ENCODE measurements around the gene LRRFIP2. TPM values are rescaled to one million over a fixed set of nuclear protein-coding genes. Genes with fewer than 3 reads are reported as not detected.

Gene LRRFIP2
- total RNA-seq, 1 experiment from 2014 or later: 47.1 TPM

GRCh38 chr3:37118163-37118562 is 56.2 kb downstream of the LRRFIP2 start:
- CTCF ChIA-PET: no interaction called here

GRCh38 chr3:37117548-37117947 is 56.8 kb downstream of the LRRFIP2 start:
- no peak overlapping the region for H3K4me3 Mint-ChIP-seq (ENCODE audit: unreplicated experiment)
- no peaks in the 10 kb centered on the region for H3K27me3 ChIP-seq (replicated peaks; ENCODE audit: control insufficient read depth, insufficient read depth, low read length)
- H3K9me3 Mint-ChIP-seq (ENCODE audit: unreplicated experiment): no peaks in the 10 kb centered on the region
- H3K4me1 ChIP-seq: no peaks in the 10 kb centered on the region
- H3K4me3 ChIP-seq (ENCODE audit: low read depth, low read length): no peak overlapping the region
- no peaks in the 10 kb centered on the region for H3K9me3 ChIP-seq
- POLR2A ChIA-PET: no interaction called here
- no peaks in the 10 kb centered on the region for H3K27me3 Mint-ChIP-seq (ENCODE audit: insufficient read depth, unreplicated experiment)
- intact Hi-C loops (cut with micrococcal nuclease; ENCODE audit: unreplicated experiment): no loop called here
- BruUV-seq (replicated peaks): no TSS peak
- TF ChIP-seq CTCF (IDR thresholded peaks at IDR 0.05; ENCODE audit: insufficient read depth in 1 of 2, low read depth in 1 of 2, low read length in 1 of 2, severe bottlenecking in 1 of 2, unreplicated experiment in 1 of 2): no peak
- H3K27ac Mint-ChIP-seq (ENCODE audit: unreplicated experiment): no peak overlapping the region
- CTCF ChIA-PET: no interaction called here
- H3K36me3 Mint-ChIP-seq (ENCODE audit: insufficient read depth, unreplicated experiment): peaks cover 4% of the 10 kb centered on the region
- DNase-seq: no peak
- H3K36me3 ChIP-seq (ENCODE audit: control insufficient read depth, insufficient read depth, low read length): no peaks in the 10 kb centered on the region
- H3K4me1 Mint-ChIP-seq (ENCODE audit: low read depth, unreplicated experiment): no peaks in the 10 kb centered on the region

More at GRCh38 chr3:37118163-37118562, 56.2 kb downstream of the LRRFIP2 start:
- DNase-seq: no peak
- no TSS peak for BruUV-seq (replicated peaks)
- no peak overlapping the region for H3K27ac Mint-ChIP-seq (ENCODE audit: unreplicated experiment)
- no peaks in the 10 kb centered on the region for H3K4me1 Mint-ChIP-seq (ENCODE audit: low read depth, unreplicated experiment)
- H3K4me3 Mint-ChIP-seq (ENCODE audit: unreplicated experiment): no peak overlapping the region
- intact Hi-C loops (cut with micrococcal nuclease; ENCODE audit: unreplicated experiment): no loop called here
- POLR2A ChIA-PET: no interaction called here
- no peaks in the 10 kb centered on the region for H3K9me3 Mint-ChIP-seq (ENCODE audit: unreplicated experiment)
- no peak overlapping the region for H3K4me3 ChIP-seq (ENCODE audit: low read depth, low read length)
- no peaks in the 10 kb centered on the region for H3K27me3 Mint-ChIP-seq (ENCODE audit: insufficient read depth, unreplicated experiment)
- no peaks in the 10 kb centered on the region for H3K9me3 ChIP-seq
- H3K36me3 ChIP-seq (ENCODE audit: control insufficient read depth, insufficient read depth, low read length): no peaks in the 10 kb centered on the region
- no peaks in the 10 kb centered on the region for H3K27me3 ChIP-seq (replicated peaks; ENCODE audit: control insufficient read depth, insufficient read depth, low read length)
- TF ChIP-seq CTCF (IDR thresholded peaks at IDR 0.05; ENCODE audit: insufficient read depth in 1 of 2, low read depth in 1 of 2, low read length in 1 of 2, severe bottlenecking in 1 of 2, unreplicated experiment in 1 of 2): no peak
- H3K4me1 ChIP-seq: no peaks in the 10 kb centered on the region
- H3K36me3 Mint-ChIP-seq (ENCODE audit: insufficient read depth, unreplicated experiment): peaks cover 4% of the 10 kb centered on the region

- intact Hi-C loops (cut with micrococcal nuclease; ENCODE audit: unreplicated experiment): no loop called here
- no peak overlapping the region for H3K4me3 Mint-ChIP-seq (ENCODE audit: unreplicated experiment)
- BruUV-seq (replicated peaks): no TSS peak
- H3K9me3 Mint-ChIP-seq (ENCODE audit: unreplicated experiment): no peaks in the 10 kb centered on the region
- Histone ChIP-seq H3K36me3 (ENCODE audit: control insufficient read depth, insufficient read depth, low read length) (no peaks in the 10 kb centered on the region), H3K4me1 (no peaks in the 10 kb centered on the region), H3K9me3 (no peaks in the 10 kb centered on the region), H3K27me3 (replicated peaks; ENCODE audit: control insufficient read depth, insufficient read depth, low read length) (no peaks in the 10 kb centered on the region), H3K4me3 (ENCODE audit: low read depth, low read length) (no peak overlapping the region)
- no peak for DNase-seq
- CTCF ChIA-PET: no interaction called here
- H3K36me3 Mint-ChIP-seq (ENCODE audit: insufficient read depth, unreplicated experiment): peaks cover under 1% of the 10 kb centered on the region
- no peaks in the 10 kb centered on the region for H3K4me1 Mint-ChIP-seq (ENCODE audit: low read depth, unreplicated experiment)
- POLR2A ChIA-PET: no interaction called here
- no peak for TF ChIP-seq CTCF (IDR thresholded peaks at IDR 0.05; ENCODE audit: insufficient read depth in 1 of 2, low read depth in 1 of 2, low read length in 1 of 2, severe bottlenecking in 1 of 2, unreplicated experiment in 1 of 2)
- no peaks in the 10 kb centered on the region for H3K27me3 Mint-ChIP-seq (ENCODE audit: insufficient read depth, unreplicated experiment)
- H3K27ac Mint-ChIP-seq (ENCODE audit: unreplicated experiment): no peak overlapping the region
These were observed 57.4 kb downstream of the LRRFIP2 start for GRCh38 chr3:37116998-37117397.

All from Caco-2 (cell line).